GM18498 (cell line): ENCODE results near the gene DPH1.
A peak's percentile ranks its signal among the peaks of the same experiment; 100 is the strongest.

Experiments
- ATAC-seq: cut with Tn5 transposase; IDR thresholded peaks from one replicate; pipeline ENCODE4 v1.9.1; 2021; ENCODE audit warnings: mild to moderate bottlenecking, moderate library complexity; ENCODE audit not compliant: unreplicated experiment

Gene DPH1

DNA sequence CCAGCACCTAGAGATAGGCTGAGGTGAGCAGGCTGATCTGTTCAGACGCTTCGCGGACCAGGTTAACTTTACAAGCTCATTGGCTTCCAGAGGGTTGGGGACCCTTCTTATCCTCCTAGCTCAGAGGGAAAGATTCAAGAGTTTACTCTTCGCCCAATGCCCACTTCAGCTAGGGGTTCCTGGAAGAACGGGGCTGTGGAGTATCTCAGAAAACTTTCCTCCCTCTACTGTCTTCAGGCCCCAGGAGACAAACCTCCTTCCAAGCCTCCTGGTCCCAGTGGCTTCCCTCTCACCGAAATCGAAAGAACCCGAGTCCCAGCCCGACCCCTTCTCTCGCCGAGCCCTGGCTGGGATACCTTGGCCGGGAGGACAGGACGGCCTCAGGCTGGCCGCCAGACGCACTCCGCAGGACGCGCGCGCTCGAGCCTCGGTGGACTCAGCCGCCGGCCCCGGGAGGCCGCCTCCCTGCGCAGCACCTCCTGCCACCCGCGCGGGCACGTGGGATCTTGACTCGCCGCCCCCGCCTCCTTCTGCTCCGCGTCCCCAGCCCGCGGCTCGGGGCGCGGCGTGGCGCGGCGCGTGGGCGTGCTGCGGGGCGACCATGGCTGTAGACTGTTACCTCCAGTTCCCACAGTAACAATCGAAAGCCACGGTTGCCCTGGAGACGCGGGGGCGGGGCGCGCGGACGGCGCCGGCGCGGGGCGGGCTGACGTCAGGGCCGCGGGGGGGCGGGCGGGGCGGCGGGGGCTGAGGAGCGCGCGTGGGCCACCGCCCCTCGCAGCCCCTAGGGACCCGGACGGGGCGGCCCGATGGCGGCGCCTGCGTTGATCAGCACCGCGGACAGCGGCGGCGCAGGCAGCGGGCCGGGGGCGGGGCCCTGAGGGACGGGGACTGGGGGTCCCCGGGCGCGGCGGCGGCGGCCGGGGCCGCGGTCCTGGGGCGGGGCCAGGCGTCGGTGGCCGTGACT lies 19.7 kb downstream of the DPH1 start:
- peak; percentile 57 for ATAC-seq

GRCh38 chr17:2050300-2051060 lies 20.5 kb downstream of the DPH1 start:
- peak; percentile 19 for ATAC-seq

DNA sequence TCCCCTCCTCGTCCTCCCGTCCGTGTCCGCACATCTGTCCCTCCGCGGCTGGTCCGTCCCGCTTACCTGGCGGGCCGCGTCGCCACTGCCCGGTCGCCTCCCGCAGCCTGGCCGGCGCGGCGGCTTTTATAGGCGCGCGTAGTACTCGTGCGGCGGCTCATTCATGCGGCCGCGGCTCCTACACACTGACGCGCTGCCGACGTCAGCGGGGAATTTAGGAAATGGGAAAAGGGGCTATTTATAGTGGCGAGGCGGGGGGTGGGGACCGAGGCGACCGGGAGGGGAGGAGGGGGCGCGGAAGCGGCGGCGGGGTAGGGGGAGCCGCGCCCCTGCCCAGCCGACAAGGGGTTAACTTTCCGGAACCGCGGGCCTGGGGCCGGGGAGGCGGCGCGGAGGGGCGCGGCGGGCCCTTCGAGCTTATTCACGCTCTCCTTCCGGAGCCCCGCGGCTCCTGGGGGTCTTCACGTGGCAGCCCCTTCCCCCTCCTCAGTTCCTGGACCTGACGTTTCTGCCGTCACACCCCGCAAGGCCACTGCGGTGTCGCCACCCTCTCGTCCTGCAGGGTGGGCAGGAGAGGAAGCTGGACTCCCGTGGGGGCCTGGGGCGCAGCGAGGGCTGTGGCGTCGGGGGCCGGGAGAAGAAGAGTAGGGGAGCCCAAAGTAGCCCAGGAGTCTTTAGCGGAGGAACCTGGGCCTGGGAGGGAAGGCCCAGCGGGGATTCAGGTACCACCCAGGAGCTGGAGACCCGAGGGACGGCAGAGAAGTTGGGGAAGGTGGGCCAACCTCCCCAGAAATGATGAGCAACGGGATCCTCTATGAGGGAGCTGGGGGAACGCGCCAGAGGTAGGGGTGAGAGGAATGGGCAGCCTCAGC lies 21.3 kb downstream of the DPH1 start:
- no peak for ATAC-seq

- no peak for ATAC-seq
Observed at GRCh38 chr17:2051933-2052559, 22.1 kb downstream of the DPH1 start.

- ATAC-seq = no peak
Observed at GRCh38 chr17:2053380-2054261, 23.7 kb downstream of the DPH1 start.

DNA sequence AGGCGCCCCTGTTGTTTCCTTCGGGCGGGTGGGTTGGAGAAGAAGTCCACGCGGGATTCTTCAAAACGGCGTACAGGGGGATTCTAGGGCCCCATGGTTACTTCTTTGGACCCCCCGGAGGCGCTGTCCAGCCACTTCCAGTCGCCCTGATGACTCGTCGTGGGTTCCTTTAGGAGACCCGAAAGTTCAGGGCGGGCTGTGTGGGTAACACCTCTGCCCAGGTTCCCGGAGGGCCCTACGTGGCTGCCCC lies 24.2 kb downstream of the DPH1 start:
- ATAC-seq = no peak

DNA sequence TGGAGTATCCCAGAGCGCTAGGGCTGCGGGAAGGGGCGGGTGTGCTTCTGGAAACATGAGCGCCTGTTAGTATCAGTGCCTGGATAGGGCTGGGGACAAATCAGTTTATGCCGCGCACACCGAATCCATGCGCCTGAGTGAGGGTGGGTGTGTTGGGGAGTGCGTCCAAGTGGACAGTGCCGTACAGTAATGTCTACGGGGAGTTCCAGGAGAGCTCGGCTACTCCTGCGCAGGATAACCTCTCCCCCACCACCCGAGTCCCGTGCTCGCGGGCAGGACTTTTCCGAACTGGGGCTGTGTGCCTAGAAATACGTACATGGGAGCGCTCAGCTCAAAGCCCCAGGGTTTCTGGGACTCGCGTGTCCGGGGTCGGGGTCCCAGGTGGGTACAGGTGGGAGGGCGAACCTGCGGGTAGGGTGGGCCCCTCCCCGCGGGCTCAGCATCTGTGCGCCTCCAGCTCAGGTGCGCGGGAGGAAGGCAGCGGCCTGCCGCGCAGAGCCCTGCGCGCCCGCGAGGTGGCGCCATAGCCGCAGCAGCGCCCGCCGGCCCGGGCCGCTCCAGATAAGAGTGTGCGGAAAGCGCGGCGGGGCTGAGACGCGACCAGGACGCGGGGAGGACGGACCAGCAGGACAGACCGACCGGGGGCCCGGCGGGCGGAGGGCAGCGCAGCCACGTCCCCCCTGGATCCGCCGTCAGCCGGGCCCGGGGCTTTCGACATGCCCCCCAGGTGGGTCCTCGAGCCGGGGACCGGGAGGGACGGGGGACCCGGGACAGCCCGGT lies 24.7 kb downstream of the DPH1 start, which contains the start of gene HIC1:
Gene HIC1, plus strand, starts transcription at position 592 of the 780 bp plus-strand sequence. CDS start 1,588 bp downstream, outside the sequence.
- ATAC-seq = peak; percentile 36

- ATAC-seq = no peak
Observed at GRCh38 chr17:2055292-2056205, 25.6 kb downstream of the DPH1 start.

- ATAC-seq = no peak
Observed at GRCh38 chr17:2056206-2057174, 26.5 kb downstream of the DPH1 start.

DNA sequence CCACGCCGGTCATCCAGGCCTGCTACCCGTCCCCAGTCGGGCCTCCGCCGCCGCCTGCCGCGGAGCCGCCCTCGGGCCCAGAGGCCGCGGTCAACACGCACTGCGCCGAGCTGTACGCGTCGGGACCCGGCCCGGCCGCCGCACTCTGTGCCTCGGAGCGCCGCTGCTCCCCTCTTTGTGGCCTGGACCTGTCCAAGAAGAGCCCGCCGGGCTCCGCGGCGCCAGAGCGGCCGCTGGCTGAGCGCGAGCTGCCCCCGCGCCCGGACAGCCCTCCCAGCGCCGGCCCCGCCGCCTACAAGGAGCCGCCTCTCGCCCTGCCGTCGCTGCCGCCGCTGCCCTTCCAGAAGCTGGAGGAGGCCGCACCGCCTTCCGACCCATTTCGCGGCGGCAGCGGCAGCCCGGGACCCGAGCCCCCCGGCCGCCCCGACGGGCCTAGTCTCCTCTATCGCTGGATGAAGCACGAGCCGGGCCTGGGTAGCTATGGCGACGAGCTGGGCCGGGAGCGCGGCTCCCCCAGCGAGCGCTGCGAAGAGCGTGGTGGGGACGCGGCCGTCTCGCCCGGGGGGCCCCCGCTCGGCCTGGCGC lies 27.3 kb downstream of the DPH1 start:
- ATAC-seq = no peak

GRCh38 chr17:2057760-2058585 lies 28.0 kb downstream of the DPH1 start:
- no peak for ATAC-seq

DNA sequence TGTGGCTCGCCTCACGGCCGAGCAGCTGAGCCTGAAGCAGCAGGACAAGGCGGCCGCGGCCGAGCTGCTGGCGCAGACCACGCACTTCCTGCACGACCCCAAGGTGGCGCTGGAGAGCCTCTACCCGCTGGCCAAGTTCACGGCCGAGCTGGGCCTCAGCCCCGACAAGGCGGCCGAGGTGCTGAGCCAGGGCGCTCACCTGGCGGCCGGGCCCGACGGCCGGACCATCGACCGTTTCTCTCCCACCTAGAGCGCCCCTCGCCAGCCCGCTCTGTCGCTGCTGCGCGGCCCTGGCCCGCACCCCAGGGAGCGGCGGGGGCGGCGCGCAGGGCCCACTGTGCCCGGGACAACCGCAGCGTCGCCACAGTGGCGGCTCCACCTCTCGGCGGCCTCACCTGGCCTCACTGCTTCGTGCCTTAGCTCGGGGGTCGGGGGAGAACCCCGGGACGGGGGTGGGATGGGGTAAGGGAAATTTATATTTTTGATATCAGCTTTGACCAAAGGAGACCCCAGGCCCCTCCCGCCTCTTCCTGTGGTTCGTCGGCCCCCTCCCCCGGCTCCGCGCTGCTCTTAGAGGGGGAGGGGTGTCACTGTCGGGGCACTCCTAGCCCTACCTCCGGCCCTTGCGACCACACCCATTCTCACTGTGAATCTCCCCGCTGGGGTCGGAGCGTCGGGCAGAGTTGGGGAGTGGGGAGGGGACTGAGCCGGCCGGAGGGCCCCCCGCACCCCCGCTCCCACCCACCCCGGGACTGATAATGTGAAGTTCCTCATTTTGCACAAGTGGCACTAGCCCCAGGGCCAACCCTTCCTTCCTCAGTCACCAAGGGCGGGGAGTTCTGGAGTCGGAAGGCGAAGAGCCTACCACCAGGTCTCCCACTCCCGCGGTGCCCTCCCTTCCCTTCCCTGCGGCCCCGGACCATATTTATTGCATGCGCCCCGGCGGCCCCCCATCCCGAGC lies 28.9 kb downstream of the DPH1 start:
- no peak for ATAC-seq

- ATAC-seq = no peak
Observed at GRCh38 chr17:2059547-2060384, 29.8 kb downstream of the DPH1 start.

DNA sequence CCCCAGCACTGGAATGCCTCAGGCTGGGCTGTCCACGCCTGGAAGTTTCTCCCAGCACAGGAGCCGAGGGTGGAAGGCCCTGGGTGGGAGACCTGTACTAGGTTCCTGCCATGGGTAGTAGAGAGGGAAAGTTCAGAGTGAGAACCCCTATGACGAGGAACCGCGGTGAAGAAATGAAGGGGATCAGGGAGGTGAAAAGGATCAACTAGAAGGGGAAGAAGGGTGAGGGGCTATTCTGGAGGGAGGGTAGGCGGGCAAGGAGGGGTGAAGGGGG lies 30.4 kb downstream of the DPH1 start:
- no peak for ATAC-seq
